Kidney (tissue), 14 donors: Measurements from ENCODE around the gene MYL5. TPM values are rescaled to one million over a fixed set of nuclear protein-coding genes. Genes with fewer than 3 reads are reported as not detected.

ENCODE experiments used
- DNase-seq, 5 donors: peaks; one replicate each; pipeline ENCODE4 v3.0.0-alpha.2; 2013 to 2020
- FAIRE-seq: peaks from 2 replicates; lab custom pipeline; 2012; peaks lifted over from hg19 to GRCh38; lab: Jason Lieb, UNC
- H3K27ac ChIP-seq, 2 donors: one replicate each; pipeline ENCODE4 v1.7.0; 2013; ENCODE audit warnings: low read depth in 2 of 2, low read length in 2 of 2, inconsistent platforms in 1 of 2
- H3K27me3 ChIP-seq: one replicate; pipeline ENCODE4 v1.7.1; 2013; ENCODE audit warnings: low read length, inconsistent platforms; ENCODE audit not compliant: control insufficient read depth, insufficient read depth
- H3K36me3 ChIP-seq, 3 donors: one replicate each; pipeline versions ENCODE4 v1.7.0 to v1.7.1; 2013; ENCODE audit warnings: low read length in 3 of 3, control low read depth in 1 of 3, inconsistent platforms in 1 of 3; ENCODE audit not compliant: insufficient read depth in 3 of 3, control insufficient read depth in 2 of 3
- H3K4me1 ChIP-seq, 3 donors: one replicate each; pipeline versions ENCODE4 v1.7.0 to v1.7.1; 2013; ENCODE audit warnings: low read length in 3 of 3, inconsistent platforms in 1 of 3, low read depth in 1 of 3; ENCODE audit not compliant: control insufficient read depth in 2 of 3, insufficient read depth in 2 of 3
- H3K4me3 ChIP-seq, 3 donors: one replicate each; pipeline versions ENCODE4 v1.7.0 to v1.8.1; 2013; ENCODE audit warnings: low read length in 3 of 3, control low read depth in 1 of 3, inconsistent platforms in 1 of 3
- H3K9ac ChIP-seq, 3 donors: one replicate each; pipeline versions ENCODE4 v1.7.0 to v1.7.1; 2013; ENCODE audit warnings: low read length in 3 of 3, control low read depth in 1 of 3, inconsistent platforms in 1 of 3
- H3K9me3 ChIP-seq, 3 donors: one replicate each; pipeline versions ENCODE4 v1.7.0 to v1.7.1; 2013; ENCODE audit warnings: low read length in 3 of 3, control low read depth in 1 of 3, inconsistent platforms in 1 of 3; ENCODE audit not compliant: control insufficient read depth in 2 of 3, insufficient read depth in 1 of 3
- intact Hi-C: fragments of 100-400 bp; cut with DNase I; formaldehyde crosslinking; loops from one replicate; pipeline ENCODE4 v1.11.1; 2022
- polyA plus RNA-seq: library from polyadenylated mRNA; stranded (reverse); fragments of 350-450 nt; fragmentation: Illumina TruSeq; extraction: RNeasy Lipid Tissue Mini Kit (QIAGEN cat#74804); gene quantifications from one replicate; pipeline ENCODE4 v1.2.3, GENCODE V29; 2014; ENCODE audit warnings: low read depth, low replicate concordance; ENCODE audit not compliant: insufficient read depth
- total RNA-seq: library from RNA; stranded (reverse); fragmentation: NEBNext Ultra II Directional; extraction: Animal tissue kit (Norgen Biotek cat#: 25700); gene quantifications from one replicate; pipeline ENCODE4 v1.2.1, GENCODE V29; 2021
- TF ChIP-seq, protein P1 (sequence below): IDR thresholded peaks from 3 replicates; pipeline ENCODE4 v1.5.1; 2012; ENCODE audit warnings: mild to moderate bottlenecking, moderate library complexity, borderline replicate concordance; ENCODE audit not compliant: insufficient read depth; ENCODE audit errors: extremely low read depth
- donor health status: control.
- donor health status: control.
- donor health status: control.
- donor health status: control.
- donor health status: control.
- donor health status: DM: yes; HTN: yes; CAD: no.
- donor health status: Normal renal cell carcinoma (clear cell type).

The MYL5 gene
- total and polyA plus RNA-seq, 2 donors from 2014 or later: 17.9 to 29.6 TPM

DNA sequence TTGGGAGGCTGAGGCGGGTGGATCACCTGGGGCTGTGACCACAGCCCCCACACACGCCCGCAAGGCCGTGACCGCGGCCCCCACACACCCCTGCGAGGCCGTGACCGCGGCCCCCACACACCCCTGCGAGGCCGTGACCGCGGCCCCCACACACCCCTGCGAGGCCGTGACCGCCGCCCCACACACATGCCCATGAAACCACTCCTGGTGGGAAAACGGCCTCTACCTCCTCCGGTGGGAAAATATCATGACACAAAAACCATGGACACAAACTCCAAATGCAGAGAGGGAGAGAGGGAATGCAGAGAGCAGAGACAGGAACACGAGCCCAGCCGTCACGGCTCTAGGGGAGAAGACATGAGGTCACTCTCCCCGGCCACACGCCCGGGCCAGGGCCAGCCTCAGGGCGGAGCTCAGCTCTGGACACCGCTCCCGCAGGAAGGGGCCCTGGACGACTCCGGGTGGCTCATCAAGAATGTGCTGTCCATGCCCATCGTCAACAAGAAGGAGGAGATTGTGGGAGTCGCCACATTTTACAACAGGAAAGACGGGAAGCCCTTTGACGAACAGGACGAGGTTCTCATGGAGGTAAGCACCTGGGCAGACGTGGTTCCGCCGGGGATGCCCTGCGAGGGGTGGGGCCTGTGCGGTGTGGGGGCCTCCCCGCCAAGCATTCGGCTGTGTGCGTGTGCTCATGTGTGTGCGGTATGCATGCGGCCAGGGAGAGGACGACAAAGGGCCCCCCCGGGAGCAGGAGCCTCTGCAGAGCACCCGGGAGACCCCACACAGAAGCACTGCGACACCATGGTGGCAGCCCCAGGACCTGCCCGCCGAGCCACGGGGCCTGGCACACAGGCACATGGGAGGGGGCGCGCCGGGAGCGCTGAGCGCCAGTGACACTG is 17.7 kb upstream of the MYL5 start:
- Histone ChIP-seq H3K4me3 (no peak overlapping the region), H3K27ac (no peak overlapping the region), H3K27me3 (no peaks in the 10 kb centered on the region), H3K4me1 (no peaks in the 10 kb centered on the region), H3K36me3 (no peaks in the 10 kb centered on the region), H3K9me3 (no peaks in the 10 kb centered on the region), H3K9ac (no peak overlapping the region)
- intact Hi-C loops: no loop called here
- DNase-seq: peak in 4 of 5 donors; percentile 50 to 68 (median 66)
- TF ChIP-seq, protein P1, sequence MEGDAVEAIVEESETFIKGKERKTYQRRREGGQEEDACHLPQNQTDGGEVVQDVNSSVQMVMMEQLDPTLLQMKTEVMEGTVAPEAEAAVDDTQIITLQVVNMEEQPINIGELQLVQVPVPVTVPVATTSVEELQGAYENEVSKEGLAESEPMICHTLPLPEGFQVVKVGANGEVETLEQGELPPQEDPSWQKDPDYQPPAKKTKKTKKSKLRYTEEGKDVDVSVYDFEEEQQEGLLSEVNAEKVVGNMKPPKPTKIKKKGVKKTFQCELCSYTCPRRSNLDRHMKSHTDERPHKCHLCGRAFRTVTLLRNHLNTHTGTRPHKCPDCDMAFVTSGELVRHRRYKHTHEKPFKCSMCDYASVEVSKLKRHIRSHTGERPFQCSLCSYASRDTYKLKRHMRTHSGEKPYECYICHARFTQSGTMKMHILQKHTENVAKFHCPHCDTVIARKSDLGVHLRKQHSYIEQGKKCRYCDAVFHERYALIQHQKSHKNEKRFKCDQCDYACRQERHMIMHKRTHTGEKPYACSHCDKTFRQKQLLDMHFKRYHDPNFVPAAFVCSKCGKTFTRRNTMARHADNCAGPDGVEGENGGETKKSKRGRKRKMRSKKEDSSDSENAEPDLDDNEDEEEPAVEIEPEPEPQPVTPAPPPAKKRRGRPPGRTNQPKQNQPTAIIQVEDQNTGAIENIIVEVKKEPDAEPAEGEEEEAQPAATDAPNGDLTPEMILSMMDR: no peak
- no peak for FAIRE-seq

DNA sequence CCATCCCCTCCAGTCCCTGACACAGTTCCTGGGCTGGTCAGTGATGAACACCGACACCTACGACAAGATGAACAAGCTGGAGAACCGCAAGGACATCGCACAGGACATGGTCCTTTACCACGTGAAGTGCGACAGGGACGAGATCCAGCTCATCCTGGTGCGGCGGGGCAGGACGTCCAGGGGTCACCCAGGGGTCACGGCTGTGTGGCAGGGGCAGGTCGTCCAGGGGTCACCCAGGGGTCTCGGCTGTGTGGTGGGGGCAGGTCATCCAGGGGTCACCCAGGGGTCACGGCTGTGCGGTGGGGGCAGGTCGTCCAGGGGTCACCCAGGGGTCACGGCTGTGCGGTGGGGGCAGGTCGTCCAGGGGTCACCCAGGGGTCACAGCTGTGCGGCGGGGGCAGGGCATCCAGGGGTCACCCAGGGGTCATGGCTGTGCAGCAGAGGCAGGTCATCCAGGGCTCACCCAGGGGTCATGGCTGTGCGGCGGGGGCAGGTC is 17.0 kb upstream of the MYL5 start:
- H3K9me3 ChIP-seq: no peaks in the 10 kb centered on the region
- H3K9ac ChIP-seq: no peak overlapping the region
- TF ChIP-seq, protein P1: no peak
- H3K27ac ChIP-seq: no peak overlapping the region
- peak in 1 of 5 donors; percentile 69 for DNase-seq
- H3K4me1 ChIP-seq: no peaks in the 10 kb centered on the region
- no peaks in the 10 kb centered on the region for H3K27me3 ChIP-seq
- H3K36me3 ChIP-seq: no peaks in the 10 kb centered on the region
- intact Hi-C loops: no loop called here
- FAIRE-seq: no peak
- no peak overlapping the region for H3K4me3 ChIP-seq

DNA sequence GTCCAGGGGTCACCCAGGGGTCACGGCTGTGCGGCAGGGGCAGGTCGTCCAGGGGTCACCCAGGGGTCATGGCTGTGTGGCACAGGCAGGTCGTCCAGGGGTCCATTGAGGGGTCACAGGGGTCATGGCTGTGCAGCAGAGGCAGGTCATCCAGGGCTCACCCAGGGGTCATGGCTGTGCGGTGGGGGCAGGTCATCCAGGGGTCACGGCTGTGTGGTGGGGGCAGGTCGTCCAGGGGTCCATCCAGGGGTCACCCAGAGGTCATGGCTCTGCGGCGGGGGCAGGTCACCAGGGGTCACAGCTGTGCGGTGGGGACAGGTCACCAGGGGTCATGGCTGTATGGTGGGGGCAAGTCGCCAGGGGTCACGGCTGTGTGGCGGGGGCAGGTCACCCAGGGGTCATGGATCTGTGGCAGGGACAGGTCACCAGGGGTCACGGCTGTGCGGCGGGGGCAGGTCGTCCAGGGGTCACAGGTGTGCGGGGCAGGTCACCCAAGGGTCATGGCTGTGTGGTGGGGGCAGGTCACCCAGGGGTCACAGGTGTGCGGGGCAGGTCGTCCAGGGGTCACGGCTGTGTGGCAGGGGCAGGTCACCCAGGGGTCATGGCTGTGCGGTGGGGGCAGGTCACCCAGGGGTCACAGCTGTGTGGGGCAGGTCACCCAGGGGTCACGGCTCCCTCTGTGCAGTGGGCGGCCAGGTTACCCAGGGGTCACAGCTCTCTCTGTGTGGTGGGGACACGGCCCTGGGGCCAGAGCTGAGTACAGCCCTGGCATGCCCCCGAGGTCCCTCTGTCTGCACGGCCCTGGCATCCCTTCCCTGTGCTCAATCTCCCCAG is 16.3 kb upstream of the MYL5 start:
- Histone ChIP-seq H3K4me3 (no peak overlapping the region), H3K27ac (no peak overlapping the region), H3K27me3 (no peaks in the 10 kb centered on the region), H3K36me3 (no peaks in the 10 kb centered on the region), H3K9ac (no peak overlapping the region), H3K4me1 (peaks cover 0 to 1% (median 0%) of the 10 kb centered on the region in 3 donors), H3K9me3 (no peaks in the 10 kb centered on the region)
- DNase-seq (peak in 2 of 5 donors; percentile 71 to 76), FAIRE-seq (no peak)
- TF ChIP-seq, protein P1: no peak
- intact Hi-C loops: no loop called here
